GM12801 (cell line): ENCODE measurements around the gene TWIST2.

Experiments
- TF ChIP-seq, protein P1 (sequence below): IDR thresholded peaks from one replicate; pipeline ENCODE4 v1.5.1; 2011; ENCODE audit warnings: control low read depth; ENCODE audit not compliant: insufficient read length; ENCODE audit errors: extremely low read depth

Gene TWIST2

DNA sequence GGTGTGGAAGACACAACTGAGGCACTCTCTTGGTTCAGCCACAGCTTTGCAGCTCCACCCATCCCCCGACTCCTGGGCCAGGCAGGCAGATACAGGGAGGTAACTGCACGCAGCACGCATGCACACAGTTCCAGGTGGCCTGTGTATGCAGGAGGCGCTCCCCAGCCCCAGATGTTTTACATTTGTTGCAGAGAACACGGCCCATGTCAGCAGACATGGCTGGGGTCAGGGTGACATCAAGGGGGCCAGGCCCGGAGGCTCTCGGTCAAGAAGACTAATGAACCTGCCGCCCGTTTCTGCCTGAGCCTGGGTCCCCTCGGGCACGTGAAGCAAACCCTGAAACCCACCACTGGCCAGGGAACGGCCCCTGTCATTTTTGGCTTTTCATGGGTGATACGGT lies 57.3 kb downstream of the TWIST2 start:
- TF ChIP-seq, protein P1, sequence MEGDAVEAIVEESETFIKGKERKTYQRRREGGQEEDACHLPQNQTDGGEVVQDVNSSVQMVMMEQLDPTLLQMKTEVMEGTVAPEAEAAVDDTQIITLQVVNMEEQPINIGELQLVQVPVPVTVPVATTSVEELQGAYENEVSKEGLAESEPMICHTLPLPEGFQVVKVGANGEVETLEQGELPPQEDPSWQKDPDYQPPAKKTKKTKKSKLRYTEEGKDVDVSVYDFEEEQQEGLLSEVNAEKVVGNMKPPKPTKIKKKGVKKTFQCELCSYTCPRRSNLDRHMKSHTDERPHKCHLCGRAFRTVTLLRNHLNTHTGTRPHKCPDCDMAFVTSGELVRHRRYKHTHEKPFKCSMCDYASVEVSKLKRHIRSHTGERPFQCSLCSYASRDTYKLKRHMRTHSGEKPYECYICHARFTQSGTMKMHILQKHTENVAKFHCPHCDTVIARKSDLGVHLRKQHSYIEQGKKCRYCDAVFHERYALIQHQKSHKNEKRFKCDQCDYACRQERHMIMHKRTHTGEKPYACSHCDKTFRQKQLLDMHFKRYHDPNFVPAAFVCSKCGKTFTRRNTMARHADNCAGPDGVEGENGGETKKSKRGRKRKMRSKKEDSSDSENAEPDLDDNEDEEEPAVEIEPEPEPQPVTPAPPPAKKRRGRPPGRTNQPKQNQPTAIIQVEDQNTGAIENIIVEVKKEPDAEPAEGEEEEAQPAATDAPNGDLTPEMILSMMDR, result no peak

DNA sequence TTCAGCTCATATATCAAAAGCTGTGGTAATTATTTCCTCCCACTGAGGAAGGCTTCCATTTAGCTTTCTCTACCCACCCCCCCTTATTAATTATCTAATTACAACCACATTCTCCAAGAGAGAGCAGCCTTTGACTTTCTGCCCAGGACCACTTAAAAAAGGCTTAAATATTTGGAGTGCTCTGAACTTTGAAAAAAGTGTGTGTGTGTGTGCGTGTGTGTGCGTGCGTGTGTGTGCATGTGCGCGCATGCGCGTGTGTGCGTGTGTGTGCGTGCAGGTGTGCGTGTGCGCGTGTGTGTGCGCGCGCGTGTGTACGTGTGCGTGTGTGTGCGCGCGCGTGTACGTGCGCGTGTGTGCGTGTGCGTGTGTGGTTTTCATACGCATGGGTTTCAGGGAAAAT lies 57.8 kb downstream of the TWIST2 start:
- TF ChIP-seq, protein P1, result no peak

DNA sequence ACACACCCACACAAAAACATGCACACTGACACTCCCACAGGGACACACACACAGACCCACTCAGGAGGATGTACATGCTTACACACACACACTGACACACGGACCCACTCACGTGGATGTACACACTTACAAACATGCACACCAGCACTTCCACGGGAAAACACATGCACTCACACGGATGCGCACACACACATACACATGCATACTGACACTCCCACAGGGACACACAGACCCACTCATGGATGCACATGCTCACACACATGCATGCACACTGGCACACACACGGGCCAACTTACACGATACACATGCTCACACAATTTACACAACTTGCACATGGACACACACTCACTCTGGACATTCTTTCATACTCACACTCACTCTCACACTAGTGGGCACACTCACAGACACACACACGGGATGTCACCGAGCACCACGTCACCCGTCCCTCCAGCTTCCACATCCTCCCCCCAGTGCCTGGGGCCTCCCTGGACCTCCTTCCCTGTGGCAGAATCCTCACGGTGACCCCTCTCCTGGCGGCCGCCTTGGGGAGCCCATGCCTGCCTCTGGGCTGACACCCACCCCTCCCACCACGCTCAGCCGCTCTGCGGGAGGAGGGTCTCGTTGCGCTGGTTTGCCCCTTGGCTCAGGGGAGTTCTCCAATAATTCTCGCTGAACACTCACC lies 58.5 kb downstream of the TWIST2 start:
- TF ChIP-seq, protein P1, result no peak

DNA sequence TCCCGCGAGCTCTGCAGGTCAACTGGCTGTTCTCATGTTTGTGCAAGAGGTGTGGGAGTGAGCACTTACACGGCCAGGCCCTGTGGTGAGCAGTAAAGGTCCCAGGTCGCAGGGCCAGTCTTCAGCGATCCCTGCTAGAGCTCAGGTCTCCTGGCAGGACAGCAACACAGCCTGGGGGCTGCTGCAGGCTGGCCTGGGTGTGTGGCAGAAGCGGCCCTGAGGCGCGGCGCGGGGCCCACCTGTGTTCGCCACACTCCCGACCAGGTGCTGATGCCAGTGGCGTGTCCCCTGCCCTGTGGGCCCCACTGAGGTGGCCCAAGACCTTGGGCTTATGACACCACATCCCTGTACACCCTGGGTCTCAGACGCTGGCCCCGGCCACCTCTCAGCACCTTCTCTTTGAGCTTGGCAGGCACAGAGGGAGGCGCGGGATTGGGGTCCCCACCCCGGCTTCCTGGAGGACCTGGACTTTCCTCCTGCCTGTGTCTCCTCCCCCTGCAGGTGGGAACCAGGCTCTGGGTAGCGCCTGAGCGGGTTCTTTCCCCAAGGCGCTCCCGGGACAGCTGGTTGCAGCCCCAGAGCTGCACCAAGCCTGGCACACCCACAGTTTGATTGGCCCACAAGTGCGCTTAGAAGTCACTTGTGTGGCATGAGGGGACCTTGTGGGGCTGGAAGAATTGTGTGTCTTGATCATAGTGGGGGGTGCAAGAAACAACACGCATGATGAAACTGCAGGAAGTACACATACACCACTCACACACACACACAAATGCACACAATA lies 59.2 kb downstream of the TWIST2 start:
- TF ChIP-seq, protein P1, result no peak

DNA sequence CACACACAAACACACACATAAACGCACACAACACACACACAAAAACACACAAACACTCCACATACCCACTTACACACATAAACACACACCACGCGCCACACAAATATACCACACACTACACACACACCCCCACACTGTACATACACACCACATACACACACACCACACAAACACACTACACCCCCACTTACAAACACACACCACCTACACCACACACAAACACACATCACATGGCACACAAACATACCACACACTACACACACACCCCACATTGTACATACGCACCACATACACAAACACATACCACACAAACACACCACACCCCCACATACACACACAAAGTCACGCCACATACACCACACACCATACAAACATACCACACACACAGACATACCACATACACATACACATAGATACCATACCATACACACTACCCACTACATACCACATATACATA lies 59.9 kb downstream of the TWIST2 start:
- TF ChIP-seq, protein P1, result no peak

DNA sequence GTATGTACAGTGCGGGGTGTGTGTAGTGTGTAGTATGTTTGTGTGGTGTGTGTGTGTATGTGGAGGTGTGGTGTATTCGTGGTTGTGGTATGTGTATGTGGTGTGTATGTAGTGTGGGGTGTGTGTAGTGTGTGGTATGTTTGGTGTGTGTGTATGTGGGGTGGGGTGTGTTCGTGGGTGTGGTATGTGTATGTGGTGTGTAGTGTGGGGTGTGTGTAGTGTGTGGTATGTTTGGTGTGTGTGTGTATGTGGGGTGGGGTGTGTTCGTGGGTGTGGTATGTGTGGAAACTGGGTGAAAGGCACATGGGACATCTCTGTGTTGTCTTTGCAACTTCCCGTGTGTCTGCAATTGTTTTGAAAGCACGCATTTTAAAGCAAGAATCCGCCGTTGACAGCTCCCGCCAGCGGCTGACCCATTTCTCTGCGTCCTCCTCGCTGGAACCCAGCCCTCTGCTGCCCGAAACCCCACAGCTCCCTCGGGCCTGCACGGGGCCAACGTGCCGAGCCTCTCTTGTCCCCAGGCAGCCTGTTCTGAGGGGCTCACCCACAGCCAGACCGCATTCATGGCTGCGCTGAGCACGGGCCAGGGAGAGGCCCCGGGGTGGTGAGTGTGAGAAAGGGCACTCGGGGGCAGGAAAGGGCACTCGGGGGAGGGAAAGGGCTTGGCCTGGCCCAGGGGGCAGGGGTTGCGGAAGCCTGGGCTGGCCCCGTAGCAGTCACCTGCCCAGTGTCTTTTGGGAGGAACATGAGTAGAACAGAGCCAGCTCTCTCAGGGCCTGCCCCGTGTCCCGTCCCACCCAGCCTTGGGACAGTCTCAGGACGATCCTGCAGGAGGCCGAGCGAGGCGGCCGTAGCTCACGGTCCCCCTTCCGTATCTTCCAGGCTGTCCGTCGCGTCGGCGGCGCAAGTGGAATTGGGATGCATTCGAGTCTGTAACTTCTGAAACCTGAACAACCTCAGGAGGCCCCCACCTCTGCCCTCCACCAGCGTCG lies 61.4 kb downstream of the TWIST2 start:
- TF ChIP-seq, protein P1, result no peak
